ENCODE results near the gene CDC42BPA. TPM values are rescaled to one million over a fixed set of nuclear protein-coding genes. Genes with fewer than 3 reads are reported as not detected.

The CDC42BPA gene
- total RNA-seq, 4 donors from 2014 or later = 49.0 to 102 (median 54.2) TPM

DNA sequence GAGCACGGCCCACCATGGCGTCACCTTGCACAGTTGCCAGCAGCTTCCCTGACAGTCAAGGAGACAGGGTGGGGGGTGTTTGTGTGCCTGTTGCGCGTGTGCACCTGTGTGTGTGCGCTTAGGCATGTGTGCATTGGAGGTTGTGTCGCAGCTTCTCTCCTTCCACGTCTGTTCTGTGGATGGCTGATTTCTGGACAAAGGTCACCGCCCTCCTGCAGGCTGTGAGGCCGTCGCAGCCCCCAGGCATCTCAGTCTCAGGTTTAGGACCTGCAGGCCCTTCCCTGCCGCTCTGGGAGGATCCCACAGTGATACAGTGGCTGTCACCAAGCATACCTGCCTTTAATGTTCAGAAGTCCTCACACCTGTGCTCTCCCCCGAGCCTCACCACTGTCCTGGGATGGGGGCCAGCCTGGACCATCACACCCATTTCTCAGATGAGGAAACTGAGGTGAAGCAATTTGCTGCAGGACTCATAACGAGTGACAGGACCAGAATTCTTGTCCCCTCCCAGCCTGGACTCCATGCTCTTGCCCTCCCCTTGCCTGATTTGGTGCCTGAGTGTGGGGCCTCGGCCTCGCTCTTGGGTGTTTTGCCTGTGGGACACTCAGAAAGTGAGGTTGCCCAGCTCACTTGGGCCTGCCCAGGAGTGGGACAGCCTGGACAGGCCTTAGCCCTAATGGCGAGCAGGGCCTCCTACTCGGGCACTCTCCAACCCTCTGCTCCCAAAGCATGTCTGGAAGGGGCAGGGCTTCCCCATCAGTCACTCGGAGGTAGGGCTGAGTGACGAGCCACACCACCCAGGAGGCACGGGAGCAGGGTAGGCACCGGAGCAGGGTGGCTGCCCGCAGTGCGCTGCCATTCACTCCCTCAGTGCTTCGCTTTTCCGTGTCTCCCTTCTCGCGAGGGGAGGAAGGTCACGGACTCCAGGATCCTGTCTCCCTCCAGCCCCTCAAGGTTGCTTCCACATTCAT, 355.6 kb downstream of the CDC42BPA start:
- H3K36me3 ChIP-seq = peaks cover 0 to 12% (median 0%) of the 10 kb centered on the region in 4 donors
- H3K4me1 ChIP-seq = no peaks in the 10 kb centered on the region
- TF ChIP-seq EP300 (IDR thresholded peaks at IDR 0.05; ENCODE audit: low read depth) (no peak), POLR2A (IDR thresholded peaks at IDR 0.05) (no peak), POLR2AphosphoS5 (IDR thresholded peaks at IDR 0.05) (no peak)
- TF ChIP-seq, protein P1, sequence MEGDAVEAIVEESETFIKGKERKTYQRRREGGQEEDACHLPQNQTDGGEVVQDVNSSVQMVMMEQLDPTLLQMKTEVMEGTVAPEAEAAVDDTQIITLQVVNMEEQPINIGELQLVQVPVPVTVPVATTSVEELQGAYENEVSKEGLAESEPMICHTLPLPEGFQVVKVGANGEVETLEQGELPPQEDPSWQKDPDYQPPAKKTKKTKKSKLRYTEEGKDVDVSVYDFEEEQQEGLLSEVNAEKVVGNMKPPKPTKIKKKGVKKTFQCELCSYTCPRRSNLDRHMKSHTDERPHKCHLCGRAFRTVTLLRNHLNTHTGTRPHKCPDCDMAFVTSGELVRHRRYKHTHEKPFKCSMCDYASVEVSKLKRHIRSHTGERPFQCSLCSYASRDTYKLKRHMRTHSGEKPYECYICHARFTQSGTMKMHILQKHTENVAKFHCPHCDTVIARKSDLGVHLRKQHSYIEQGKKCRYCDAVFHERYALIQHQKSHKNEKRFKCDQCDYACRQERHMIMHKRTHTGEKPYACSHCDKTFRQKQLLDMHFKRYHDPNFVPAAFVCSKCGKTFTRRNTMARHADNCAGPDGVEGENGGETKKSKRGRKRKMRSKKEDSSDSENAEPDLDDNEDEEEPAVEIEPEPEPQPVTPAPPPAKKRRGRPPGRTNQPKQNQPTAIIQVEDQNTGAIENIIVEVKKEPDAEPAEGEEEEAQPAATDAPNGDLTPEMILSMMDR (IDR thresholded peaks at IDR 0.05) = no peak
- no peak overlapping the region for H3K27ac ChIP-seq
- no peaks in the 10 kb centered on the region for H3K27me3 ChIP-seq
- intact Hi-C loops (cut with DNase I; ENCODE audit: low total_unique reads) (no loop called here), in situ Hi-C loops (cut with MboI; ENCODE audit: low pct_ligation_motif_present in 1 of 4, low pct_unique_long_range_greater_than_20kb in 1 of 4, low sequenced_read_pairs in 3 of 4) (no loop called here)
- H3K9me3 ChIP-seq = no peaks in the 10 kb centered on the region
- H3K4me3 ChIP-seq = no peak overlapping the region
- WGBS, 2 donors (ENCODE audit: low coverage in 1 of 2) = 92 to 95% methylated on average over 3 to 28 of the region's 28 CpGs
- no peak for DNase-seq

DNA sequence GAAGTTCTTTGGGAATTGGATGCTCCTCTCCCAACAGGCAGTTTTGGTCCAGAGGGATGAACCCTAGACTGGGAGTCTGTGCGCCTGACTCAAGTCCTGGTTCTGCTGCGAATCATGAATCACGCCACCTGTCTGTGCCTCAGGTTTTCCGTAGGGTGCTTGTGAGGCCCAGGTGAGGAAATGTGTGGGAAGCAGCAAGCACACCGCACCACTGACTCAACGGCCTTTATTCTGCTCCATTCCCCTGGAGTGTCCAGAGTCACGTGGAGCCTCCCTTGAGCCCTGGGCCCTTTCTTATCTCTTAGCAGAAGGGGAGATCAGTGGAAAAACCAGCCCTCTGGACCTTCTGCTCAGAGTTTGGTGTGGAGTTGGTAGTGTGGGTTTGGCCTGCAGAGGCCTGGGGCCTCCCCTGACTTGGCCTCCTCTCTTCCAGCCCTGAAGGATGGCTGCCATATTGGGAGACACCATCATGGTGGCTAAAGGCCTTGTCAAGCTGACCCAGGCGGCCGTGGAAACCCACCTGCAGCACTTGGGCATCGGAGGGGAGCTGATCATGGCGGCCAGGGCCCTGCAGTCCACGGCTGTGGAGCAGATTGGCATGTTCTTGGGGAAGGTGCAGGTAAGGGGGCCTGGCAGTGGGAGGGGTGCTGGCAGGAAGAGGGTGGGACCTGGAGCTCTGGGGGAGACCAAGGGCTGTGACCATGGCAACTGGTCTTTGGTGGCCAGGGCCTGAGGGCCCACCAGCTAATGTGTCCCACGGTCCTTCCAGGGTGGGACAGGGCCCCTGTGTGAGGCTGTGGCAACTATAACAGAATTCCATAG, 357.1 kb downstream of the CDC42BPA start:
- DNase-seq = no peak
- in situ Hi-C loops (cut with MboI; ENCODE audit: low pct_ligation_motif_present in 1 of 4, low pct_unique_long_range_greater_than_20kb in 1 of 4, low sequenced_read_pairs in 3 of 4) = no loop called here
- no peak for TF ChIP-seq POLR2A (IDR thresholded peaks at IDR 0.05)
- TF ChIP-seq, protein P1 (IDR thresholded peaks at IDR 0.05) = no peak
- no peak for TF ChIP-seq EP300 (IDR thresholded peaks at IDR 0.05; ENCODE audit: low read depth)
- TF ChIP-seq POLR2AphosphoS5 (IDR thresholded peaks at IDR 0.05) = no peak
- intact Hi-C loops (cut with DNase I; ENCODE audit: low total_unique reads) = no loop called here
- Histone ChIP-seq H3K4me1 (no peaks in the 10 kb centered on the region), H3K36me3 (peaks cover 0 to 11% (median 0%) of the 10 kb centered on the region in 4 donors), H3K27ac (no peak overlapping the region), H3K27me3 (no peaks in the 10 kb centered on the region), H3K4me3 (no peak overlapping the region), H3K9me3 (no peaks in the 10 kb centered on the region)
- WGBS, 2 donors (ENCODE audit: low coverage in 1 of 2) = 95% methylated on average over 13 of the region's 13 CpGs; no CpG with 5 or more reads in 1 of the 2 donors

DNA sequence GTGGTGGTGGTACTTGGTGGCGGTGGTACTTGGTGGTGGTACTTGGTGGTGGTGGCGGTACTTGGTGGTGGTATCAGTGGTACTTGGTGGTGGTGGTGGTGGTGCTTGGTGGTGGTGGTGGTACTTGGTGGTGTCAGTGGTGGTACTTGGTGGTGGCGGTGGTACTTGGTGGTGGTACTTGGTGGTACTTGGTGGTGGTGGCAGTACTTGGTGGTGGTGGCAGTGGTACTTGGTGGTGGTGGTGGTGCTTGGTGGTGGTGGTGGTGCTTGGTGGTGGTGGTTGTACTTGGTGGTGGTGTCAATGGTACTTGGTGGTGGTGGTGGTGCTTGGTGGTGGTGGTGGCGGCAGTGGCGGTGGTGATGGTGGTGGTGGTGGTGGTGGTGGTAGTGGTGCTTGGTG, 358.0 kb downstream of the CDC42BPA start:
- TF ChIP-seq POLR2AphosphoS5 (IDR thresholded peaks at IDR 0.05) (no peak), EP300 (IDR thresholded peaks at IDR 0.05; ENCODE audit: low read depth) (no peak), POLR2A (IDR thresholded peaks at IDR 0.05) (no peak)
- TF ChIP-seq, protein P1 (IDR thresholded peaks at IDR 0.05) = no peak
- intact Hi-C loops (cut with DNase I; ENCODE audit: low total_unique reads) (no loop called here), in situ Hi-C loops (cut with MboI; ENCODE audit: low pct_ligation_motif_present in 1 of 4, low pct_unique_long_range_greater_than_20kb in 1 of 4, low sequenced_read_pairs in 3 of 4) (no loop called here)
- no peak overlapping the region for H3K27ac ChIP-seq
- no peak overlapping the region for H3K4me3 ChIP-seq
- H3K4me1 ChIP-seq = no peaks in the 10 kb centered on the region
- peaks cover 0 to 2% (median 0%) of the 10 kb centered on the region in 4 donors for H3K36me3 ChIP-seq
- H3K9me3 ChIP-seq = no peaks in the 10 kb centered on the region
- H3K27me3 ChIP-seq = no peaks in the 10 kb centered on the region
- no peak for DNase-seq
- WGBS, 2 donors (ENCODE audit: low coverage in 1 of 2) = 65 to 84% methylated on average over 4 to 5 of the region's 5 CpGs

DNA sequence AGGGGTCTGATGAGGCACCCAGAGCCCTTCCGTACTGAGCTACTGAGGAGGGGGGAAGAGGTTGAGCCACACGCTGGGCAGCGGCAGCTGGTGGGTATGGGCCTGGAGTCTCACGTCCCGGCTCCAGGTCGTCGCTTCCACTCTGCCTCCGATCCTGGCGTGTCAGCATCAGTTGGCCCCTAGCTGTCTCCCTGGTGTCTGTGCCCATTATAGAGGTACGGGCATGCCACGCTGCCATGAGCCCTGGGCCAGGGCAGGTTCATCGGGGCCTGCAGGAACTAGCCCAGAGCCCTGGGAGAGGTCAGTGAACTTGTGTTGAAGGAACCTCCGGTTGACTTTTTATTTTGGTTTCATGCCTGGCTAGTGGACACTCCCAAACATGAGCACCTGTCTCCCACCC, 360.0 kb downstream of the CDC42BPA start:
- H3K4me3 ChIP-seq = no peak overlapping the region
- in situ Hi-C loops (cut with MboI; ENCODE audit: low pct_ligation_motif_present in 1 of 4, low pct_unique_long_range_greater_than_20kb in 1 of 4, low sequenced_read_pairs in 3 of 4) (no loop called here), intact Hi-C loops (cut with DNase I; ENCODE audit: low total_unique reads) (no loop called here)
- TF ChIP-seq POLR2AphosphoS5 (IDR thresholded peaks at IDR 0.05) (no peak), EP300 (IDR thresholded peaks at IDR 0.05; ENCODE audit: low read depth) (no peak), POLR2A (IDR thresholded peaks at IDR 0.05) (no peak)
- TF ChIP-seq, protein P1 (IDR thresholded peaks at IDR 0.05) = no peak
- 92 to 100% methylated on average over 2 to 13 of the region's 13 CpGs for WGBS, 2 donors (ENCODE audit: low coverage in 1 of 2)
- no peaks in the 10 kb centered on the region for H3K27me3 ChIP-seq
- H3K4me1 ChIP-seq = no peaks in the 10 kb centered on the region
- no peaks in the 10 kb centered on the region for H3K9me3 ChIP-seq
- H3K27ac ChIP-seq = no peak overlapping the region
- no peak for DNase-seq
- H3K36me3 ChIP-seq = no peaks in the 10 kb centered on the region
